ENCODE measurements around the gene CCDC86.

The CCDC86 gene

GRCh38 chr11:60889869-60890311 lies 48.0 kb downstream of the CCDC86 start:
- TF ChIP-seq POLR2A (IDR thresholded peaks at IDR 0.05; ENCODE audit: extremely low read depth, insufficient read length) = no peak
- no peak for TF ChIP-seq MYC (IDR thresholded peaks at IDR 0.05; ENCODE audit: low read depth, low read length)
- no peak for TF ChIP-seq CTCF (IDR thresholded peaks at IDR 0.05; ENCODE audit: low read depth, low read length)
- TF ChIP-seq MAX (IDR thresholded peaks at IDR 0.05; ENCODE audit: low read depth, low read length) = no peak
- DNase-seq (ENCODE audit: low read depth) = no peak
- H3K4me3 ChIP-seq (ENCODE audit: low read depth, low read length) = no peak overlapping the region

- DNase-seq (ENCODE audit: low read depth) = no peak
- no peak for TF ChIP-seq MAX (IDR thresholded peaks at IDR 0.05; ENCODE audit: low read depth, low read length)
- no peak for TF ChIP-seq CTCF (IDR thresholded peaks at IDR 0.05; ENCODE audit: low read depth, low read length)
- no peak for TF ChIP-seq MYC (IDR thresholded peaks at IDR 0.05; ENCODE audit: low read depth, low read length)
Measured at GRCh38 chr11:60890696-60891095, 48.8 kb downstream of the CCDC86 start.

GRCh38 chr11:60891103-60891741 lies 49.3 kb downstream of the CCDC86 start:
- TF ChIP-seq MAX (IDR thresholded peaks at IDR 0.05; ENCODE audit: low read depth, low read length) (no peak), MYC (IDR thresholded peaks at IDR 0.05; ENCODE audit: low read depth, low read length) (no peak), CTCF (IDR thresholded peaks at IDR 0.05; ENCODE audit: low read depth, low read length) (no peak), POLR2A (IDR thresholded peaks at IDR 0.05; ENCODE audit: extremely low read depth, insufficient read length) (no peak)
- no peak for DNase-seq (ENCODE audit: low read depth)
- no peak overlapping the region for H3K4me3 ChIP-seq (ENCODE audit: low read depth, low read length)

More at GRCh38 chr11:60890696-60891095, 48.8 kb downstream of the CCDC86 start:
- no peak overlapping the region for H3K4me3 ChIP-seq (ENCODE audit: low read depth, low read length)

GRCh38 chr11:60895687-60896086 lies 53.8 kb downstream of the CCDC86 start:
- H3K4me3 ChIP-seq (ENCODE audit: low read depth, low read length) = no peak overlapping the region
- no peak for DNase-seq (ENCODE audit: low read depth)
- TF ChIP-seq MYC (IDR thresholded peaks at IDR 0.05; ENCODE audit: low read depth, low read length) = no peak
- TF ChIP-seq MAX (IDR thresholded peaks at IDR 0.05; ENCODE audit: low read depth, low read length) = no peak
- no peak for TF ChIP-seq CTCF (IDR thresholded peaks at IDR 0.05; ENCODE audit: low read depth, low read length)
- no peak for TF ChIP-seq POLR2A (IDR thresholded peaks at IDR 0.05; ENCODE audit: extremely low read depth, insufficient read length)

- TF ChIP-seq MYC (IDR thresholded peaks at IDR 0.05; ENCODE audit: low read depth, low read length) (no peak), MAX (IDR thresholded peaks at IDR 0.05; ENCODE audit: low read depth, low read length) (no peak), POLR2A (IDR thresholded peaks at IDR 0.05; ENCODE audit: extremely low read depth, insufficient read length) (no peak), CTCF (IDR thresholded peaks at IDR 0.05; ENCODE audit: low read depth, low read length) (no peak)
- DNase-seq (ENCODE audit: low read depth) = no peak
- no peak overlapping the region for H3K4me3 ChIP-seq (ENCODE audit: low read depth, low read length)
Measured at GRCh38 chr11:60897496-60897895, 55.6 kb downstream of the CCDC86 start.
